Mesenchymal stem cell (in vitro differentiated cells and primary cell): ENCODE data around the gene EPO.
A peak's percentile ranks its signal among the peaks of the same experiment; 100 is the strongest.
"Not testable (repeated sequence)": the region's sequence is repeated elsewhere in the genome, so short reads cannot be mapped to it uniquely, and the experiment has no call there.

Source experiments
- DNase-seq: peaks from one replicate; pipeline ENCODE4 v3.0.0-alpha.2; 2013
- H2AFZ ChIP-seq: one replicate; pipeline ENCODE4 v1.6.1; 2013; ENCODE audit warnings: low read depth, mild to moderate bottlenecking, control low read depth, inconsistent platforms, low read length, moderate library complexity
- H2AK5ac ChIP-seq: 2 replicates; pipeline ENCODE4 v1.6.1; 2013; ENCODE audit warnings: low read length, moderate library complexity, mild to moderate bottlenecking, inconsistent platforms; ENCODE audit not compliant: severe bottlenecking
- H2BK120ac ChIP-seq: one replicate; pipeline ENCODE4 v1.6.1; 2013; ENCODE audit warnings: low read depth, mild to moderate bottlenecking, inconsistent platforms, low read length, moderate library complexity
- H2BK12ac ChIP-seq, 2 experiments: one replicate each; pipeline ENCODE4 v1.6.1; 2013; ENCODE audit warnings: inconsistent platforms in 2 of 2, low read length in 2 of 2, mild to moderate bottlenecking in 2 of 2, moderate library complexity in 2 of 2, control low read depth in 1 of 2
- H2BK15ac ChIP-seq: one replicate; pipeline ENCODE4 v1.6.1; 2013; ENCODE audit warnings: mild to moderate bottlenecking, low read depth, inconsistent platforms; ENCODE audit not compliant: poor library complexity, severe bottlenecking
- H2BK5ac ChIP-seq: 2 replicates; pipeline ENCODE4 v1.6.1; 2013; ENCODE audit warnings: low read depth, mild to moderate bottlenecking, low read length, control low read depth, inconsistent platforms; ENCODE audit not compliant: poor library complexity, severe bottlenecking
- H3K14ac ChIP-seq, 2 experiments: one replicate each; pipeline ENCODE4 v1.6.1; 2013; ENCODE audit warnings: inconsistent platforms in 2 of 2, low read length in 2 of 2, control low read depth in 1 of 2, mild to moderate bottlenecking in 1 of 2, moderate library complexity in 1 of 2
- H3K18ac ChIP-seq, 2 experiments: one replicate each; pipeline ENCODE4 v1.6.1; 2013; ENCODE audit warnings: inconsistent platforms in 2 of 2, low read length in 2 of 2, control low read depth in 1 of 2, low read depth in 1 of 2, mild to moderate bottlenecking in 1 of 2
- H3K23ac ChIP-seq, 2 experiments: one replicate each; pipeline ENCODE4 v1.6.1; 2013; ENCODE audit warnings: inconsistent platforms in 2 of 2, low read length in 2 of 2, mild to moderate bottlenecking in 2 of 2, moderate library complexity in 2 of 2, control low read depth in 1 of 2
- H3K27ac ChIP-seq: 2 replicates; pipeline ENCODE4 v1.5.1; 2013; ENCODE audit warnings: mild to moderate bottlenecking, moderate library complexity, low read length, control low read depth, inconsistent platforms; ENCODE audit not compliant: poor library complexity, severe bottlenecking
- H3K27me3 ChIP-seq, 2 experiments: 2 replicates each; pipeline versions ENCODE4 v1.6.1 to v1.7.0; 2013; ENCODE audit warnings: low read length in 2 of 2, mild to moderate bottlenecking in 2 of 2, moderate library complexity in 2 of 2, control low read depth in 1 of 2, inconsistent platforms in 1 of 2; ENCODE audit not compliant: control insufficient read depth in 1 of 2, insufficient read depth in 1 of 2
- H3K36me3 ChIP-seq, 2 experiments: 2 replicates each; pipeline versions ENCODE4 v1.6.1 to v1.7.0; 2013; ENCODE audit warnings: low read length in 2 of 2, control low read depth in 1 of 2, inconsistent platforms in 1 of 2, low read depth in 1 of 2, mild to moderate bottlenecking in 1 of 2; ENCODE audit not compliant: insufficient read depth in 2 of 2, control insufficient read depth in 1 of 2
- H3K4ac ChIP-seq, 2 experiments: one replicate each; pipeline ENCODE4 v1.6.1; 2013; ENCODE audit warnings: inconsistent platforms in 2 of 2, low read length in 2 of 2, mild to moderate bottlenecking in 2 of 2, moderate library complexity in 2 of 2, control low read depth in 1 of 2, low read depth in 1 of 2
- H3K4me1 ChIP-seq: 2 replicates; pipeline ENCODE4 v1.6.1; 2013; ENCODE audit warnings: low read depth, low read length, control low read depth; ENCODE audit not compliant: control insufficient read depth, insufficient read depth
- H3K4me2 ChIP-seq: 2 replicates; pipeline ENCODE4 v1.6.1; 2013; ENCODE audit warnings: low read length, mild to moderate bottlenecking, inconsistent platforms; ENCODE audit not compliant: poor library complexity, severe bottlenecking
- H3K4me3 ChIP-seq, 2 experiments: 2 replicates each; pipeline versions ENCODE4 v1.5.1 to v1.7.0; 2013; ENCODE audit warnings: low read length in 2 of 2, mild to moderate bottlenecking in 2 of 2, control low read depth in 1 of 2, low read depth in 1 of 2; ENCODE audit not compliant: insufficient read depth in 1 of 2
- H3K79me1 ChIP-seq: replicated peaks from 2 replicates; pipeline ENCODE4 v1.6.1; 2013; ENCODE audit warnings: mild to moderate bottlenecking, control low read depth, low read length, inconsistent platforms; ENCODE audit not compliant: poor library complexity, severe bottlenecking
- H3K9ac ChIP-seq: 2 replicates; pipeline ENCODE4 v1.7.0; 2013; ENCODE audit warnings: mild to moderate bottlenecking, low read length, moderate library complexity
- H3K9me3 ChIP-seq: 2 replicates; pipeline ENCODE4 v1.7.0; 2013; ENCODE audit warnings: mild to moderate bottlenecking, low read length; ENCODE audit not compliant: control insufficient read depth
- H4K8ac ChIP-seq: one replicate; pipeline ENCODE4 v1.6.1; 2013; ENCODE audit warnings: inconsistent platforms, mild to moderate bottlenecking, low read length, moderate library complexity
- H4K91ac ChIP-seq: one replicate; pipeline ENCODE4 v1.6.1; 2013; ENCODE audit warnings: mild to moderate bottlenecking, low read length, inconsistent platforms
- WGBS: methylation state at CpG from one replicate; pipeline ENCODE4 v1.1.7; 2013; ENCODE audit warnings: mixed read lengths; 5-methylcytosine and 5-hydroxymethylcytosine counted together

The EPO gene

DNA sequence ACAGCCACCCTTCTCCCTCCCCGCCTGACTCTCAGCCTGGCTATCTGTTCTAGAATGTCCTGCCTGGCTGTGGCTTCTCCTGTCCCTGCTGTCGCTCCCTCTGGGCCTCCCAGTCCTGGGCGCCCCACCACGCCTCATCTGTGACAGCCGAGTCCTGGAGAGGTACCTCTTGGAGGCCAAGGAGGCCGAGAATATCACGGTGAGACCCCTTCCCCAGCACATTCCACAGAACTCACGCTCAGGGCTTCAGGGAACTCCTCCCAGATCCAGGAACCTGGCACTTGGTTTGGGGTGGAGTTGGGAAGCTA lies 1.2 kb downstream of the EPO start:
- Histone ChIP-seq H3K27me3 (peaks cover 45 to 55% of the 10 kb centered on the region in 2 experiments), H2AFZ (no peak overlapping the region), H3K27ac (no peak overlapping the region), H2BK120ac (no peak overlapping the region), H2BK15ac (no peak overlapping the region), H3K36me3 (peaks cover 0 to 3% of the 10 kb centered on the region in 2 experiments), H2BK12ac (no peak overlapping the region), H3K9me3 (peaks cover 6% of the 10 kb centered on the region), H4K91ac (no peak overlapping the region), H3K4me3 (no peak overlapping the region), H2BK5ac (no peak overlapping the region), H3K79me1 (no peaks in the 10 kb centered on the region), H3K18ac (no peak overlapping the region), H3K14ac (peak overlapping the region in 1 of 2 experiments; percentile 44), H4K8ac (no peak overlapping the region), H3K4me2 (no peak overlapping the region), H3K4me1 (peaks cover 9% of the 10 kb centered on the region), H2AK5ac (no peak overlapping the region), H3K23ac (no peak overlapping the region), H3K9ac (no peak overlapping the region), H3K4ac (no peak overlapping the region)
- no peak for DNase-seq
- 82% methylated on average over 5 of the region's 8 CpGs for WGBS

DNA sequence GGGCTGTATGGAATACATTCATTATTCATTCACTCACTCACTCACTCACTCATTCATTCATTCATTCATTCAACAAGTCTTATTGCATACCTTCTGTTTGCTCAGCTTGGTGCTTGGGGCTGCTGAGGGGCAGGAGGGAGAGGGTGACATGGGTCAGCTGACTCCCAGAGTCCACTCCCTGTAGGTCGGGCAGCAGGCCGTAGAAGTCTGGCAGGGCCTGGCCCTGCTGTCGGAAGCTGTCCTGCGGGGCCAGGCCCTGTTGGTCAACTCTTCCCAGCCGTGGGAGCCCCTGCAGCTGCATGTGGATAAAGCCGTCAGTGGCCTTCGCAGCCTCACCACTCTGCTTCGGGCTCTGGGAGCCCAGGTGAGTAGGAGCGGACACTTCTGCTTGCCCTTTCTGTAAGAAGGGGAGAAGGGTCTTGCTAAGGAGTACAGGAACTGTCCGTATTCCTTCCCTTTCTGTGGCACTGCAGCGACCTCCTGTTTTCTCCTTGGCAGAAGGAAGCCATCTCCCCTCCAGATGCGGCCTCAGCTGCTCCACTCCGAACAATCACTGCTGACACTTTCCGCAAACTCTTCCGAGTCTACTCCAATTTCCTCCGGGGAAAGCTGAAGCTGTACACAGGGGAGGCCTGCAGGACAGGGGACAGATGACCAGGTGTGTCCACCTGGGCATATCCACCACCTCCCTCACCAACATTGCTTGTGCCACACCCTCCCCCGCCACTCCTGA lies 2.4 kb downstream of the EPO start:
- Histone ChIP-seq H2BK120ac (no peak overlapping the region), H3K4ac (no peak overlapping the region), H3K4me2 (no peak overlapping the region), H4K8ac (no peak overlapping the region), H2AK5ac (no peak overlapping the region), H3K36me3 (peaks cover 0 to 3% of the 10 kb centered on the region in 2 experiments), H2AFZ (no peak overlapping the region), H3K9ac (no peak overlapping the region), H2BK12ac (no peak overlapping the region), H3K79me1 (no peaks in the 10 kb centered on the region), H3K4me3 (no peak overlapping the region), H4K91ac (no peak overlapping the region), H3K4me1 (peaks cover 9% of the 10 kb centered on the region), H2BK5ac (no peak overlapping the region), H3K27me3 (peaks cover 45 to 55% of the 10 kb centered on the region in 2 experiments), H3K9me3 (peaks cover 5% of the 10 kb centered on the region), H3K14ac (no peak overlapping the region), H3K27ac (no peak overlapping the region), H3K23ac (peak overlapping the region in 1 of 2 experiments; percentile 77), H3K18ac (no peak overlapping the region), H2BK15ac (no peak overlapping the region)
- 84% methylated on average over 16 of the region's 17 CpGs for WGBS
- no peak for DNase-seq

DNA sequence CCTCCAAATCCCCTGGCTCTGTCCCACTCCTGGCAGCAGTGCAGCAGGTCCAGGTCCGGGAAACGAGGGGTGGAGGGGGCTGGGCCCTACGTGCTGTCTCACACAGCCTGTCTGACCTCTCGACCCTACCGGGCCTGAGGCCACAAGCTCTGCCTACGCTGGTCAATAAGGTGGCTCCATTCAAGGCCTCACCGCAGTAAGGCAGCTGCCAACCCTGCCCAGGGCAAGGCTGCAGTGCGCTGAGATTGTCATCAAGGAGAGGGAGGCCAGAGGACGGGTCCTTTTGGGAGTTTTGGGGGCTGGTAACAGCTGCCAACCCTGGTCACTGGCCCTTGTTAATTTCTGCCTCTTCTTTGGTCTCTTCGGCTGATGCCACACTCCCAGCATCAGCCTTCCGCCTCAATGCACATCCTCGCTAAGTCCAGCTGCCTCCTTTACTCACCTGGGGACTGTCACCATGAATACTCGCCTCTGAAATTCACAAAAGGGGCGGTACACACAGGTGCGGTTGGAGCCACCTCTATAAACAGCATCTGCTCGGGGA lies 3.5 kb downstream of the EPO start:
- H2BK120ac ChIP-seq, result no peak overlapping the region
- no peak overlapping the region for H2AFZ ChIP-seq
- no peak overlapping the region for H2AK5ac ChIP-seq
- H3K9ac ChIP-seq, result no peak overlapping the region
- WGBS, result 83% methylated on average over 16 of the region's 16 CpGs
- H3K18ac ChIP-seq, result no peak overlapping the region
- H3K27me3 ChIP-seq, result peaks cover 45 to 58% of the 10 kb centered on the region in 2 experiments
- peaks cover 0 to 3% of the 10 kb centered on the region in 2 experiments for H3K36me3 ChIP-seq
- no peak overlapping the region for H2BK15ac ChIP-seq
- H2BK12ac ChIP-seq, result peak overlapping the region in 1 of 2 experiments; percentile 45
- H3K14ac ChIP-seq, result no peak overlapping the region
- H3K9me3 ChIP-seq, result no peaks in the 10 kb centered on the region
- no peak overlapping the region for H3K4me2 ChIP-seq
- no peak overlapping the region for H3K23ac ChIP-seq
- no peak overlapping the region for H4K8ac ChIP-seq
- no peak overlapping the region for H3K4me3 ChIP-seq
- no peaks in the 10 kb centered on the region for H3K79me1 ChIP-seq
- H3K27ac ChIP-seq, result no peak overlapping the region
- H4K91ac ChIP-seq, result peak overlapping the region; percentile 10
- H3K4ac ChIP-seq, result no peak overlapping the region
- no peak overlapping the region for H2BK5ac ChIP-seq
- DNase-seq, result no peak
- H3K4me1 ChIP-seq, result peaks cover 9% of the 10 kb centered on the region

DNA sequence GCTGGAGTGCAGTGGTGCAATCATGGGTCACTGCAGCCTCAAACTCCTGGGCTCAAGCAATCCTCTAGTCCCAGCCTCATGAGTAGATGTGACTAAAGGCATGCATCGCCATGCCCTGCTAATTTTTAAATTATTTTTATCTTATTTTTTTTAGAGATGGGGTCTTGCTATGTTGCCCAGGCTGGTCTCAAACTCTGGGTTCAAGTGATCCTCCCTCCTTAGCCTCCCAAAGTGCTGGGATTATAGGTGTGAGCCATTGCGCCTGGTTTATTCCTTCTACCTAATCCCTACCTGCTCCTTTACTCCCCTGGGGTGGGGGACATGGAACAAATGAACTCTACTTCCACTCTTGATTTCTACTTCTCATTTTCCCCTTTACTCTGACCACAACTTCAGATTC lies 4.1 kb downstream of the EPO start:
- H3K4me2 ChIP-seq, H4K8ac ChIP-seq, H3K4me1 ChIP-seq, H3K4ac ChIP-seq, DNase-seq, H2AFZ ChIP-seq, H2AK5ac ChIP-seq, H3K79me1 ChIP-seq, H3K14ac ChIP-seq, H3K23ac ChIP-seq, H3K9me3 ChIP-seq, H3K27ac ChIP-seq, H3K4me3 ChIP-seq, H2BK120ac ChIP-seq, H3K18ac ChIP-seq, H3K9ac ChIP-seq, H2BK12ac ChIP-seq, H4K91ac ChIP-seq, H2BK5ac ChIP-seq, H2BK15ac ChIP-seq, H3K36me3 ChIP-seq: not testable (repeated sequence)
- WGBS, result 100% methylated on average over 1 of the region's 2 CpGs
- H3K27me3 ChIP-seq, result peaks cover 40 to 53% of the 10 kb centered on the region in 2 experiments
